Natural killer cell (primary cell): ENCODE results near the gene CNPY1. TPM values are rescaled to one million over a fixed set of nuclear protein-coding genes. Genes with fewer than 3 reads are reported as not detected.
"Not testable (repeated sequence)": the region's sequence is repeated elsewhere in the genome, so short reads cannot be mapped to it uniquely, and the experiment has no call there.

ENCODE experiments used
- ATAC-seq, 3 donors: fragments of 150-1000 bp in 2 of 3; fragments of 200-7000 bp in 1 of 3; cut with Tn5 transposase; 1 replicate in 1 of 3; 2 replicates in 2 of 3; pipeline ENCODE4 v1.10.0; 2021; ENCODE audit warnings: mild to moderate bottlenecking in 2 of 3, moderate library complexity in 2 of 3
- DNase-seq, 2 donors: peaks; one replicate each; pipeline versions ENCODE4 v3.0.0 to v3.0.0-alpha.2; 2013 to 2021; ENCODE audit warnings: mixed read lengths in 1 of 2
- H3K27ac ChIP-seq: one replicate; pipeline ENCODE4 v1.5.1; 2013; ENCODE audit warnings: mild to moderate bottlenecking, low read length
- H3K27me3 ChIP-seq: one replicate; pipeline ENCODE4 v1.6.1; 2013; ENCODE audit warnings: low read length; ENCODE audit not compliant: control insufficient read depth, insufficient read depth
- H3K36me3 ChIP-seq: one replicate; pipeline ENCODE4 v1.6.1; 2013; ENCODE audit warnings: low read length; ENCODE audit not compliant: control insufficient read depth, insufficient read depth
- H3K4me1 ChIP-seq: one replicate; pipeline ENCODE4 v1.6.1; 2013; ENCODE audit warnings: low read length; ENCODE audit not compliant: control insufficient read depth, insufficient read depth
- H3K4me3 ChIP-seq: one replicate; pipeline ENCODE4 v1.5.1; 2013; ENCODE audit warnings: low read length
- H3K9me3 ChIP-seq: one replicate; pipeline ENCODE4 v1.6.1; 2013; ENCODE audit warnings: low read length; ENCODE audit not compliant: control insufficient read depth, insufficient read depth
- H3K27ac Mint-ChIP-seq, 2 donors: one replicate each; pipeline ENCODE4 v1.8.0; 2022; ENCODE audit warnings: mild to moderate bottlenecking in 2 of 2, mixed read lengths in 2 of 2, moderate library complexity in 1 of 2
- H3K27me3 Mint-ChIP-seq, 2 donors: one replicate each; pipeline ENCODE4 v1.8.0; 2022; ENCODE audit warnings: low read depth in 2 of 2, mixed read lengths in 2 of 2
- H3K36me3 Mint-ChIP-seq: one replicate; pipeline ENCODE4 v1.8.0; 2022; ENCODE audit warnings: mixed read lengths
- H3K4me1 Mint-ChIP-seq, 2 donors: one replicate each; pipeline ENCODE4 v1.8.0; 2022; ENCODE audit warnings: mixed read lengths in 2 of 2
- H3K4me3 Mint-ChIP-seq: one replicate; pipeline ENCODE4 v1.8.0; 2022; ENCODE audit warnings: mild to moderate bottlenecking, moderate library complexity, mixed read lengths
- H3K9me3 Mint-ChIP-seq, 2 donors: one replicate each; pipeline ENCODE4 v1.8.0; 2022; ENCODE audit warnings: mixed read lengths in 2 of 2
- WGBS: methylation state at CpG from one replicate; pipeline ENCODE4 v1.1.7; 2013; ENCODE audit warnings: missing lambda C conversion rate; ENCODE audit not compliant: insufficient coverage; 5-methylcytosine and 5-hydroxymethylcytosine counted together
- intact Hi-C: fragments of 100-400 bp; cut with micrococcal nuclease; formaldehyde crosslinking; loops from one replicate; pipeline ENCODE4 v1.14.2; 2022
- total RNA-seq, 4 donors: library from RNA; stranded (reverse); fragments of 120-200 nt in 1 of 4; gene quantifications; one replicate each; pipeline versions ENCODE4 v1.2.3 to v1.2.4, GENCODE V29; 2013 to 2022
- TF ChIP-seq, protein P1 (sequence below): fragments of 200-600 bp; IDR thresholded peaks from one replicate; pipeline ENCODE4 v1.8.0; 2022; ENCODE audit warnings: antibody characterized with exemption

CNPY1 gene
- total RNA-seq, 3 donors from 2014 or later (not counting 1 experiment from before 2014, with no cell fraction given) = not detected

DNA sequence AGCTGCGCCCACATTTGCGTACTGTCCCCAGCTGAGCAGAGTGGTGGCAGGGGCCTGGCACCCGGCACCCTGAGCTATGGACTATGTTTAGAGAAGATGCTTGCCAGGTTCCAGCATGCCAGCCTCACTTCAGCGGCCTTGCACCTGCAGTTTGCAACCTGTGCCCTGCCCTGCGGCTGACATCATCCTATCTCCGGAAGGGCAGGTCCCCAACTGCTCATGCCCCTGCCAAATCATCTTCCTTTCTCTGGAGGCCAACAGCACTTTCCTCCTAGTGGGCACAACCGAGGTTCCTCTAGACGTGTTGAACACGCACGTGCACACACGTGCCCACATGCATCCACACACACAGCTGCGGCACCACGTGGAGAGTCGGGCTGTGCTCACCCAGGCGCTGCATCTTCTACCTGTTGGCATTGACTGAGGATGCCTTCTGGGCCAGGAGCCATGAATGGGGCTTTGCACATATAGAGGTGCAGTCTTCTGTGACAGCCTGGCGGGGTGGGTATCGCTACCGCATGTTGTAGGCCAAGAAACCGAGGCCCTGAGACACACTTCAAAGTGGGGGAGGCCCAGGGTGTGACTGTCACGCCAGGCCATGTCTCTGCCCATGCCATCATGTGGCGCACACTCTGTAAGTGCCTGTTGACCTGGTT, 24.5 kb downstream of the CNPY1 start:
- Mint-ChIP-seq H3K4me1 (no peaks in the 10 kb centered on the region), H3K9me3 (no peaks in the 10 kb centered on the region), H3K27ac (no peak overlapping the region), H3K4me3 (no peak overlapping the region), H3K36me3 (no peaks in the 10 kb centered on the region), H3K27me3 (peaks cover 25 to 30% of the 10 kb centered on the region in 2 donors)
- 92% methylated on average over 21 of the region's 21 CpGs for WGBS
- DNase-seq = no peak
- H3K4me1 ChIP-seq = no peaks in the 10 kb centered on the region
- no peak overlapping the region for H3K4me3 ChIP-seq
- H3K9me3 ChIP-seq = no peaks in the 10 kb centered on the region
- no peak for ATAC-seq
- intact Hi-C loops = no loop called here
- no peak overlapping the region for H3K27ac ChIP-seq
- no peaks in the 10 kb centered on the region for H3K36me3 ChIP-seq
- TF ChIP-seq, protein P1, sequence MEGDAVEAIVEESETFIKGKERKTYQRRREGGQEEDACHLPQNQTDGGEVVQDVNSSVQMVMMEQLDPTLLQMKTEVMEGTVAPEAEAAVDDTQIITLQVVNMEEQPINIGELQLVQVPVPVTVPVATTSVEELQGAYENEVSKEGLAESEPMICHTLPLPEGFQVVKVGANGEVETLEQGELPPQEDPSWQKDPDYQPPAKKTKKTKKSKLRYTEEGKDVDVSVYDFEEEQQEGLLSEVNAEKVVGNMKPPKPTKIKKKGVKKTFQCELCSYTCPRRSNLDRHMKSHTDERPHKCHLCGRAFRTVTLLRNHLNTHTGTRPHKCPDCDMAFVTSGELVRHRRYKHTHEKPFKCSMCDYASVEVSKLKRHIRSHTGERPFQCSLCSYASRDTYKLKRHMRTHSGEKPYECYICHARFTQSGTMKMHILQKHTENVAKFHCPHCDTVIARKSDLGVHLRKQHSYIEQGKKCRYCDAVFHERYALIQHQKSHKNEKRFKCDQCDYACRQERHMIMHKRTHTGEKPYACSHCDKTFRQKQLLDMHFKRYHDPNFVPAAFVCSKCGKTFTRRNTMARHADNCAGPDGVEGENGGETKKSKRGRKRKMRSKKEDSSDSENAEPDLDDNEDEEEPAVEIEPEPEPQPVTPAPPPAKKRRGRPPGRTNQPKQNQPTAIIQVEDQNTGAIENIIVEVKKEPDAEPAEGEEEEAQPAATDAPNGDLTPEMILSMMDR = no peak
- peaks cover 3% of the 10 kb centered on the region for H3K27me3 ChIP-seq

DNA sequence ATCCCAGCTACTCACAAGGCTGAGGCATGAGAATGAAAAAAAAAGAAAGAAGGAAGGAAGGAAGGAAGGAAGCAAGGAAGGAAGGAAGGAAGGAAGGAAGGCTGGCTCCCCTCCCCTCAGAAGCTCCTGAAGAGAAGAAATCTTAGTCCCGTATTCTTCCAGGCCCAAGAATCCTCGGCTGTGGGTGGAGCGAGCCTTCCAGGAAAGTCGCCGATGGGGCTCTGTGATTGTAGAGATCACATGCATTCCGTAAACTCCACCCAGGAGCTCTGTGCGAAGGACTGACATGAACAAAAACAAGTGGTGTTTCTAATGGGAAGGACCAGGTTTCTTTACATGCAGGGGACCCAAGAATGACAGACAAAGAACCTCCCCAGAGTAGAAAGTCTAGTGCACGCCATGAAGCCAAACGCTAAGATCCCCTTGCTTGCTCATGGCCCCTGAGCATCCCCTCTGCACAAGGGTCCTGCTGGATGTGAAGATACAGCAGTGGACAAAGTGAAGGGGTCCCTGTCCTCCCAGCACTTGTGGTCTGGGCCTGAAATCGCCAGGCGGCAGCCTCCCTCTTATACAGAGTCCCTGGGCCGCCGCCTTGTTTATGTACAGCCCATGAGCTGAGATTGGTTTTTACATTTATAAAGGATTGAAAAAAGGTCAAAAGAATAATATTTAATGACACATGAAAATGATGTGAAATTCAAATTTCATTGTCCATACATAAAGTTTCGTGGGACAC, 25.2 kb downstream of the CNPY1 start:
- intact Hi-C loops = no loop called here
- Histone ChIP-seq H3K36me3 (no peaks in the 10 kb centered on the region), H3K27me3 (peaks cover 3% of the 10 kb centered on the region), H3K9me3 (no peaks in the 10 kb centered on the region), H3K4me1 (no peaks in the 10 kb centered on the region), H3K4me3 (no peak overlapping the region), H3K27ac (no peak overlapping the region)
- ATAC-seq (no peak), DNase-seq (no peak)
- no peak overlapping the region for H3K27ac Mint-ChIP-seq
- H3K27me3 Mint-ChIP-seq = peaks cover 25 to 28% of the 10 kb centered on the region in 2 donors
- TF ChIP-seq, protein P1 = no peak
- H3K9me3 Mint-ChIP-seq = no peaks in the 10 kb centered on the region
- H3K36me3 Mint-ChIP-seq = no peaks in the 10 kb centered on the region
- no peaks in the 10 kb centered on the region for H3K4me1 Mint-ChIP-seq
- no peak overlapping the region for H3K4me3 Mint-ChIP-seq
- 88% methylated on average over 14 of the region's 14 CpGs for WGBS

DNA sequence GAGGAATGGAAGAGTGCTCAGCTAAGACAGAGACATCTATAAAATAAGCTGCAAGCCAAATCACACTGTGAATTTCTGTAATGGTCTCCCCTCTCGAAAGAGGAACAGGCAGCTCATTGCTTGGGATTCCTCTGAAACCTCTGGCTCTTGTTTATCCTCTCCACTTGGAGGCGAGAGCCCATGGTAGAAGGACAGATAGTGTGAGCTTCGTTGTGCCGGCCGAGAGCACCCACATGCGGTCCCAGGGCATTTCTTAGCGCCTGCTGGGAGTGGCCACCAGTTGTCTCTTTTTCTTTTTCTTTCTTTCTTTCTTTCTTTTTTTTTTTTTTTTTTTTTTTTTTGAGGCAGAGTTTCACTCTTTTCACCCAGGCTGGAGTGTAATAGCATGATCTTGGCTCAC, 26.2 kb downstream of the CNPY1 start:
- no peaks in the 10 kb centered on the region for H3K36me3 ChIP-seq
- Mint-ChIP-seq H3K27me3 (peaks cover 15 to 32% of the 10 kb centered on the region in 2 donors), H3K9me3 (no peaks in the 10 kb centered on the region), H3K4me1 (no peaks in the 10 kb centered on the region), H3K4me3 (no peak overlapping the region), H3K36me3 (no peaks in the 10 kb centered on the region), H3K27ac (no peak overlapping the region)
- no peak overlapping the region for H3K27ac ChIP-seq
- 58% methylated on average over 6 of the region's 7 CpGs for WGBS
- H3K4me3 ChIP-seq = no peak overlapping the region
- peaks cover 3% of the 10 kb centered on the region for H3K27me3 ChIP-seq
- no peak for DNase-seq
- no peaks in the 10 kb centered on the region for H3K9me3 ChIP-seq
- TF ChIP-seq, protein P1 = no peak
- no peak for ATAC-seq
- no peaks in the 10 kb centered on the region for H3K4me1 ChIP-seq
- intact Hi-C loops = no loop called here

DNA sequence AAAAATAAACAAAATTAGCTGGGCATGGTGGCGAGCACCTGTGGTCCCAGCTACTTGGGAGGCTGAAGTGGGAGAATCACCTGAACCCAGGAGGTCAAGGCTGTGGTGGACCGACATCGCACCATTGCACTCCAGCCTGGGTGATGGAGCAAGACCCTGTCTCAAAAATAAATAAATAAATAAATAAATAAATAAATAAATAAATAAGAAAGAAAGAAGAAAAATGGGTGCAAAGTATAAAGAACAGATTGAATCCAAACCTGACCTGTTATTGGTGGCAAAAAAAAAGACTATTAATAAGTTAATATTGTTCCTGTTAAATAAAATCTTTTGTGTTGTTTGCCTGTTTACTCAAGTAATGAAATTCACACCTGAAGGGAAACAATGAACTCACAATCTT, 27.0 kb downstream of the CNPY1 start:
- H3K27ac Mint-ChIP-seq, H3K27ac ChIP-seq, H3K4me3 ChIP-seq, H3K27me3 ChIP-seq, H3K4me1 Mint-ChIP-seq, H3K36me3 Mint-ChIP-seq, H3K4me1 ChIP-seq, H3K9me3 Mint-ChIP-seq, ATAC-seq, H3K9me3 ChIP-seq, DNase-seq, H3K4me3 Mint-ChIP-seq, H3K36me3 ChIP-seq, intact Hi-C loops: not testable (repeated sequence)
- WGBS = 67% methylated on average over 1 of the region's 3 CpGs
- H3K27me3 Mint-ChIP-seq = peaks cover 17 to 31% of the 10 kb centered on the region in 2 donors
